A673 (cell line): ENCODE results near the gene NOCT. TPM values are rescaled to one million over a fixed set of nuclear protein-coding genes. Genes with fewer than 3 reads are reported as not detected.

Experiments used
- BruUV-seq: library from RNA; stranded (reverse); fragments of 400-500 nt; replicated peaks from 2 replicates; lab custom pipeline; 2021; lab: Mats Ljungman, UMichigan
- CTCF ChIA-PET: fragments of 300-600 bp; sonication (Branson Sonifier 250); formaldehyde crosslinking; loops from one replicate; lab custom pipeline; 2022; ENCODE audit warnings: antibody characterized with exemption; lab: Charles Lee
- POLR2A ChIA-PET: fragments of 300-600 bp; sonication (Branson Sonifier 250); formaldehyde crosslinking; loops from one replicate; lab custom pipeline; 2022; ENCODE audit warnings: antibody characterized with exemption; ENCODE audit not compliant: low non-redundant PET; lab: Charles Lee
- DNase-seq: peaks from one replicate; pipeline ENCODE4 v3.0.0-alpha.2; 2015; ENCODE audit warnings: low spot score
- H3K27ac ChIP-seq: fragments of 200-600 bp; sonication (generic); 2 replicates; pipeline ENCODE4 v1.5.1; 2016; ENCODE audit warnings: mixed run types, low read depth, mild to moderate bottlenecking, mixed read lengths, antibody characterized with exemption, low read length; ENCODE audit not compliant: poor library complexity, severe bottlenecking
- H3K27me3 ChIP-seq: fragments of 200-600 bp; sonication (generic); replicated peaks from 2 replicates; pipeline ENCODE4 v1.6.1; 2017; ENCODE audit warnings: mixed run types, low read depth, mild to moderate bottlenecking, mixed read lengths, antibody characterized with exemption, low read length; ENCODE audit not compliant: insufficient read depth, poor library complexity
- H3K36me3 ChIP-seq: fragments of 200-600 bp; sonication (generic); 2 replicates; pipeline ENCODE4 v1.6.1; 2016; ENCODE audit warnings: mixed run types, mild to moderate bottlenecking, mixed read lengths, antibody characterized with exemption, low read length; ENCODE audit not compliant: insufficient read depth, poor library complexity, severe bottlenecking
- H3K4me1 ChIP-seq: fragments of 200-600 bp; sonication (generic); 2 replicates; pipeline ENCODE4 v1.6.1; 2017; ENCODE audit warnings: mixed run types, mild to moderate bottlenecking, mixed read lengths, antibody characterized with exemption, low read length; ENCODE audit not compliant: insufficient read depth, poor library complexity, severe bottlenecking
- H3K4me3 ChIP-seq: fragments of 200-600 bp; sonication (generic); 2 replicates; pipeline ENCODE4 v1.5.1; 2016; ENCODE audit warnings: low read depth, mixed run types, mild to moderate bottlenecking, mixed read lengths, low read length; ENCODE audit not compliant: poor library complexity, severe bottlenecking
- H3K9me3 ChIP-seq: fragments of 200-600 bp; sonication (generic); 2 replicates; pipeline ENCODE4 v1.6.1; 2016; ENCODE audit warnings: mixed run types, low read depth, mild to moderate bottlenecking, mixed read lengths, antibody characterized with exemption, low read length; ENCODE audit not compliant: poor library complexity, severe bottlenecking
- EZH2 ChIP-seq: fragments of 200-600 bp; sonication (generic); IDR thresholded peaks from 2 replicates; pipeline ENCODE4 v1.6.1; 2017; ENCODE audit warnings: borderline replicate concordance, low read depth, mild to moderate bottlenecking, mixed read lengths, antibody characterized with exemption, low read length; ENCODE audit not compliant: poor library complexity, severe bottlenecking
- intact Hi-C: fragments of 100-400 bp; cut with micrococcal nuclease; formaldehyde crosslinking; loops from one replicate; pipeline ENCODE4 v1.10.0; 2022; ENCODE audit not compliant: unreplicated experiment
- total RNA-seq: library from RNA; stranded (reverse); gene quantifications from 2 replicates; pipeline ENCODE4 v1.2.3, GENCODE V29; 2021
- TF ChIP-seq, protein P1 (sequence below): fragments of 300-800, 200-600 bp; sonication (generic); conservative IDR thresholded peaks from 2 replicates; pipeline ENCODE4 v1.5.1; 2017; ENCODE audit warnings: low read depth, mild to moderate bottlenecking, antibody characterized with exemption, low read length, moderate library complexity, mixed read lengths

NOCT gene
- total RNA-seq, 1 experiment from 2014 or later, result 27.6 TPM

DNA sequence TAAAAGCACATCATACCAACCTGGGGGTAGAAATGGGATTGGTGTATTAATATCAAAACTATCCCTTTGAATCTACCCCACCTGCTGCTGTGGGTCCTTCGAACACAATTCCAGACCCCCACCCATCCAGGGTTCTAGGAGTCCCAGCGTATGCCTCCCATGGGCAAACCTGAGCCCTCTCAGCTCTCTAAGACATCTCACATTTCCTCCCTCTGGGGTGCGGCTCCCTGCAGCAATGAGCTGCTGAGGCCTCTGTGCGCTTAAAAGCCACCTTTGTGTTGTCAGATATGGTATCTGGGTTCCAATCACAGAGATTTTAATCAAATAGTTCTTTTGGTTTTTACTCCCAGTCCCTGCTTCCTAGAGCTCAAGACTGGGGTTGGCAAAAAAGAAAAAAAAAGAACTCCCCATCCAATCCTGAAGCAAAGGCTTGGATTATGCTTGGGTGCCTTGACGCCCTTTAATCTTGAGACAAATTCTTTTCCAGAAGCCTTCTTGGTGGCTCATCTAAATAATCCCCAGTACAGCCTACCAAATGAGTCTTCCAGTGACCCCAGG is 37.5 kb upstream of the NOCT start:
- no peak overlapping the region for H3K27ac ChIP-seq
- no peaks in the 10 kb centered on the region for H3K9me3 ChIP-seq
- POLR2A ChIA-PET, result interaction anchor here (0.6 kb wide), 2 partner anchors 21 to 122 kb away, joined by 3 to 5 read pairs; no protein-coding TSS in a partner anchor
- H3K4me3 ChIP-seq, result no peak overlapping the region
- no peaks in the 10 kb centered on the region for H3K27me3 ChIP-seq
- H3K4me1 ChIP-seq, result peaks cover 4% of the 10 kb centered on the region
- no peak for DNase-seq
- CTCF ChIA-PET, result no interaction called here
- intact Hi-C loops, result no loop called here
- TF ChIP-seq, protein P1, sequence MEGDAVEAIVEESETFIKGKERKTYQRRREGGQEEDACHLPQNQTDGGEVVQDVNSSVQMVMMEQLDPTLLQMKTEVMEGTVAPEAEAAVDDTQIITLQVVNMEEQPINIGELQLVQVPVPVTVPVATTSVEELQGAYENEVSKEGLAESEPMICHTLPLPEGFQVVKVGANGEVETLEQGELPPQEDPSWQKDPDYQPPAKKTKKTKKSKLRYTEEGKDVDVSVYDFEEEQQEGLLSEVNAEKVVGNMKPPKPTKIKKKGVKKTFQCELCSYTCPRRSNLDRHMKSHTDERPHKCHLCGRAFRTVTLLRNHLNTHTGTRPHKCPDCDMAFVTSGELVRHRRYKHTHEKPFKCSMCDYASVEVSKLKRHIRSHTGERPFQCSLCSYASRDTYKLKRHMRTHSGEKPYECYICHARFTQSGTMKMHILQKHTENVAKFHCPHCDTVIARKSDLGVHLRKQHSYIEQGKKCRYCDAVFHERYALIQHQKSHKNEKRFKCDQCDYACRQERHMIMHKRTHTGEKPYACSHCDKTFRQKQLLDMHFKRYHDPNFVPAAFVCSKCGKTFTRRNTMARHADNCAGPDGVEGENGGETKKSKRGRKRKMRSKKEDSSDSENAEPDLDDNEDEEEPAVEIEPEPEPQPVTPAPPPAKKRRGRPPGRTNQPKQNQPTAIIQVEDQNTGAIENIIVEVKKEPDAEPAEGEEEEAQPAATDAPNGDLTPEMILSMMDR, result no peak
- no peak for TF ChIP-seq EZH2
- BruUV-seq, result no TSS peak
- no peaks in the 10 kb centered on the region for H3K36me3 ChIP-seq

GRCh38 chr4:138978600-138978999 is 37.0 kb upstream of the NOCT start:
- ChIA-PET POLR2A (no interaction called here), CTCF (no interaction called here)
- no peaks in the 10 kb centered on the region for H3K9me3 ChIP-seq
- no peaks in the 10 kb centered on the region for H3K27me3 ChIP-seq
- intact Hi-C loops, result no loop called here
- no peaks in the 10 kb centered on the region for H3K36me3 ChIP-seq
- TF ChIP-seq, protein P1, result no peak
- no TSS peak for BruUV-seq
- H3K27ac ChIP-seq, result no peak overlapping the region
- H3K4me3 ChIP-seq, result no peak overlapping the region
- no peaks in the 10 kb centered on the region for H3K4me1 ChIP-seq
- DNase-seq, result no peak

DNA sequence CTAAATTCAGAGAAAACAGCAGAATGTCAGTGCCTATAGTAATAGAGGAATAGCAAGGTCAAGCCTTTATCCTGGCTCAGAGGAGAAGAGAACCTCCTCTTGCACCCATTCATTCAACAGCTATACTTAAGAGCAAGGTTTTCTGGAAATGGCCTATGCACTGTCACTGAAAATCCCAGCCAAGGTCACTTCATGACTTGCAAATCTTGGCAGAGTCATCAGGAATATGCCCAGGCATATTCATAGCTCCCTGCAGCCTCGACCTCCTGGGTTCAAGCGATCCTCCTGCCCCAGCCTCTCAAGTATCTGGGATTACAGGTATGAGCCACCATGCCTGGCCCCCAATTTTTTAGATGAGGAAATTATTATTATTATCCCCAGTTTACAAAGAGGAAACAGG is 35.8 kb upstream of the NOCT start:
- CTCF ChIA-PET, result no interaction called here
- intact Hi-C loops, result no loop called here

More for the DNA sequence above, 35.8 kb upstream of the NOCT start:
- Histone ChIP-seq H3K4me3 (no peak overlapping the region), H3K9me3 (no peaks in the 10 kb centered on the region), H3K27ac (no peak overlapping the region), H3K4me1 (no peaks in the 10 kb centered on the region), H3K36me3 (no peaks in the 10 kb centered on the region), H3K27me3 (no peaks in the 10 kb centered on the region)
- TF ChIP-seq, protein P1, result no peak
- no peak for TF ChIP-seq EZH2
- POLR2A ChIA-PET, result no interaction called here
- no TSS peak for BruUV-seq
- DNase-seq, result no peak
